ENCODE measurements around the gene OAF. TPM values are rescaled to one million over a fixed set of nuclear protein-coding genes. Genes with fewer than 3 reads are reported as not detected.

The OAF gene
- total and polyA plus RNA-seq, 9 of the 15 experiments (the other 6 are each of a cell fraction or from before 2014, with no cell fraction given) = 1.1 to 21.6 (median 7.5) TPM

- TF ChIP-seq ID3 (CRISPR knock-in tag; IDR thresholded peaks at IDR 0.05) (no peak), ID3 (tag; IDR thresholded peaks at IDR 0.05) (0 out of 2 replicates have a peak, but pooled peaks have one; percentile 30), SMARCA4 (IDR thresholded peaks at IDR 0.05) (peak; percentile 49; the same call in 1 of the 2 replicates), ZNF586 (CRISPR knock-in tag; conservative IDR thresholded peaks at IDR 0.05) (no peak), TCF7 (IDR thresholded peaks at IDR 0.05; ENCODE audit: borderline replicate concordance) (no peak), NFE2L1 (tag; IDR thresholded peaks at IDR 0.05; ENCODE audit: borderline replicate concordance, low read depth) (no peak), ZC3H8 (IDR thresholded peaks at IDR 0.05) (no peak), ARID1B (IDR thresholded peaks at IDR 0.05) (peak; percentile 48; the same call in 1 of the 2 replicates), ZBTB7A (IDR thresholded peaks at IDR 0.05; ENCODE audit: borderline replicate concordance, control insufficient read depth, low read depth, low read length) (peak; percentile 39; the same call in 1 of the 2 replicates), BHLHE40 (IDR thresholded peaks at IDR 0.05; ENCODE audit: low read length) (0 out of 2 replicates have a peak, but pooled peaks have one; percentile 20), CTBP1 (IDR thresholded peaks at IDR 0.05; ENCODE audit: borderline replicate concordance) (no peak), EGR1 (conservative IDR thresholded peaks at IDR 0.05) (peak; percentile 56), VEZF1 (CRISPR knock-in tag; IDR thresholded peaks at IDR 0.05) (peak; percentile 43)
Measured at GRCh38 chr11:120215634-120216033, 4.8 kb downstream of the OAF start (continued).

Data from K562 (cell line).